Measurements from ENCODE around the gene GPATCH8. TPM values are rescaled to one million over a fixed set of nuclear protein-coding genes. Genes with fewer than 3 reads are reported as not detected.
A peak's percentile ranks its signal among the peaks of the same experiment; 100 is the strongest.

GPATCH8 gene
- polyA plus RNA-seq, 1 of the 3 experiments (the other 2 are of a cell fraction): 12.7 TPM

GRCh38 chr17:44464037-44464436 is 39.2 kb downstream of the GPATCH8 start:
- no peak overlapping the region; a peak in 1 of 4 replicates for H3K27ac ChIP-seq (ENCODE audit: low read depth in 2 of 2, low read length in 1 of 2)
- H3K4me1 ChIP-seq (ENCODE audit: control insufficient read depth in 1 of 2, insufficient read depth in 2 of 2, low read depth in 1 of 2, low read length in 1 of 2): peaks cover 0 to 15% of the 10 kb centered on the region in 2 experiments; a peak in 1 of 4 replicates
- TF ChIP-seq TAF1 (IDR thresholded peaks at IDR 0.05; ENCODE audit: borderline replicate concordance, low read depth, low read length): no peak
- no peak for TF ChIP-seq JUND (IDR thresholded peaks at IDR 0.05)
- no peak for TF ChIP-seq FOXJ3 (CRISPR knock-in tag; IDR thresholded peaks at IDR 0.05)
- no peak for TF ChIP-seq POLR2AphosphoS5 (IDR thresholded peaks at IDR 0.05; ENCODE audit: low read depth, low read length)
- TF ChIP-seq GATA2 (CRISPR knock-in tag; IDR thresholded peaks at IDR 0.05): no peak
- TF ChIP-seq NFIC (IDR thresholded peaks at IDR 0.05; ENCODE audit: borderline replicate concordance): no peak
- TF ChIP-seq MAX (IDR thresholded peaks at IDR 0.05; ENCODE audit: low read depth): no peak
- TF ChIP-seq GABPA (IDR thresholded peaks at IDR 0.05; ENCODE audit: low read depth): no peak
- no peak for TF ChIP-seq EZH2phosphoT487 (IDR thresholded peaks at IDR 0.05; ENCODE audit: borderline replicate concordance, low read depth)
- no peak for TF ChIP-seq TEAD4 (IDR thresholded peaks at IDR 0.05; ENCODE audit: borderline replicate concordance, insufficient read depth)
- TF ChIP-seq PBX3 (IDR thresholded peaks at IDR 0.05): no peak
- no peak for TF ChIP-seq FOXM1 (IDR thresholded peaks at IDR 0.05; ENCODE audit: low read depth)
- TF ChIP-seq RXRA (IDR thresholded peaks at IDR 0.05; ENCODE audit: borderline replicate concordance, low read depth): no peak
- TF ChIP-seq MXI1 (IDR thresholded peaks at IDR 0.05; ENCODE audit: low read depth, low read length): no peak
- TF ChIP-seq REST (IDR thresholded peaks at IDR 0.05; ENCODE audit: low read depth, low read length): no peak
- TF ChIP-seq ZBTB33 (IDR thresholded peaks at IDR 0.05; ENCODE audit: borderline replicate concordance, low read depth): no peak
- no peak for TF ChIP-seq TCF12 (IDR thresholded peaks at IDR 0.05)
- no peak for TF ChIP-seq NRF1 (IDR thresholded peaks at IDR 0.05; ENCODE audit: low read depth, low read length)
- TF ChIP-seq CHD2 (IDR thresholded peaks at IDR 0.05; ENCODE audit: low read length, partially characterized antibody): no peak
- CTCF ChIA-PET: interaction anchor here (1.4 kb wide), 1 partner anchor 11 kb away, joined by 3 read pairs; no protein-coding TSS in a partner anchor
- peaks cover 33% of the 10 kb centered on the region for H4K20me1 ChIP-seq (ENCODE audit: insufficient read depth)
- no peaks in the 10 kb centered on the region for H3K9me2 ChIP-seq
- no peak for DNase-seq
- 0 out of 2 replicates have a peak overlapping the region, but pooled peaks have one; percentile 24 for H3K9ac ChIP-seq
- peaks cover 4% of the 10 kb centered on the region for H3F3A ChIP-seq (replicated peaks; ENCODE audit: insufficient read depth)
- H3K4me3 ChIP-seq (ENCODE audit: low read depth in 2 of 2, low read length in 1 of 2): no peak overlapping the region
- no peak overlapping the region for H3K4me2 ChIP-seq
- H3K36me3 ChIP-seq (replicated peaks in 1 of 2; ENCODE audit: control insufficient read depth in 1 of 2, insufficient read depth in 2 of 2, low read length in 1 of 2): peaks cover 5 to 36% of the 10 kb centered on the region in 2 experiments
- POLR2A ChIA-PET: no interaction called here
- no peak overlapping the region for H2AFZ ChIP-seq (ENCODE audit: low read depth)
- H3K9me3 ChIP-seq: no peaks in the 10 kb centered on the region
- 79% methylated on average over 1 of the region's 1 CpG for WGBS (ENCODE audit: low lambda C conversion rate)
- H3K79me2 ChIP-seq (ENCODE audit: insufficient read depth): peaks cover 78% of the 10 kb centered on the region
- H3K27me3 ChIP-seq (ENCODE audit: insufficient read depth): no peaks in the 10 kb centered on the region
